ENCODE data around the gene GGNBP2. TPM values are rescaled to one million over a fixed set of nuclear protein-coding genes. Genes with fewer than 3 reads are reported as not detected.
A peak's percentile ranks its signal among the peaks of the same experiment; 100 is the strongest.

Gene GGNBP2
- total RNA-seq, 1 donor from 2014 or later: 75.4 TPM

GRCh38 chr17:36512641-36513040, 32.1 kb upstream of the GGNBP2 start:
- DNase-seq (ENCODE audit: low spot score): peak; percentile 69

- peak; percentile 64 for DNase-seq (ENCODE audit: low spot score)
Measured at GRCh38 chr17:36514856-36515255, 29.9 kb upstream of the GGNBP2 start.

DNA sequence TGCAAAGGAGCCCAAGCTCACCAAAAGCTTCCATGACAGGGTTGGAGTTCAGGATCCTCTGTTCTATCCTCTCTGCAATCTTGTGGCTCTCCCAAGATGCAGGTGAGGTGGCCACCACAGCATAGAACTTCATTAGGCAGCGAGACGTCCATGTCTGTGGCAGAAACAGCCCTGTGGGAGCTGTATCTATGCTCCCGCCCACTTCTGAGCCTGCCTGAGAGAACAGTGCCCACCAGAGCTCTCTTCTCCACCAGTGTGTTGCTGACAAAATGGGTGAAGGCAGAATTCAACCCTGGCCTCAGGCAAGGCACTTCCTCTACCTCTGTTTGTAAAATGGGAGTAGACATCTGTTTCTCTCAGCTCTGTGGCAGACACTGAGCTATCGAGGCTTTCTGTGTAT, 28.9 kb upstream of the GGNBP2 start:
- no peak for DNase-seq (ENCODE audit: low spot score)

DNA sequence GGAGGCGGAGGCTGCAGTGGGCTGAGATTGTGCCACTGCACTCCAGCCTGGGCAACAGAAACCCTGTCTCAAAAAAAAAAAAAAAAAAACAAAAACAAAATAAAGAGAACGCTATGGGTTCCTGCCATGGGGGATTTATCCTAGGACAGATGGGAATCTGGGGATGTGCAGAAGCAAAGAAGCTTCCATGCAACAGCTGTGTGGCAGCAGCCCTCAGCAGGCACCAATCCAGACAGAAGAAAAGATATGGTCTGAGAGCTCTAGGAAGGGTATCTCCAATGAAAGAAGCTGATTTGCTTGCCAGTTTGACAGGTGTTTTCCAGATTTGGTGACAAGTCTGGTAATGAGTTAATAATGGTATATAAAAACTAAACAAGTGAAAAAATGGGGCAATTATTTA, 21.6 kb upstream of the GGNBP2 start:
- DNase-seq (ENCODE audit: low spot score): no peak

- peak; percentile 59 for DNase-seq (ENCODE audit: low spot score)
Measured at GRCh38 chr17:36524428-36524876, 20.3 kb upstream of the GGNBP2 start.

- DNase-seq (ENCODE audit: low spot score): no peak
Measured at GRCh38 chr17:36525113-36525512, 19.6 kb upstream of the GGNBP2 start.

- peak; percentile 45 for DNase-seq (ENCODE audit: low spot score)
Measured at GRCh38 chr17:36525888-36526287, 18.8 kb upstream of the GGNBP2 start.

GRCh38 chr17:36527621-36528250, 17.0 kb upstream of the GGNBP2 start:
- DNase-seq (ENCODE audit: low spot score): peak; percentile 47

GRCh38 chr17:36529121-36529520, 15.6 kb upstream of the GGNBP2 start:
- DNase-seq (ENCODE audit: low spot score): no peak

DNA sequence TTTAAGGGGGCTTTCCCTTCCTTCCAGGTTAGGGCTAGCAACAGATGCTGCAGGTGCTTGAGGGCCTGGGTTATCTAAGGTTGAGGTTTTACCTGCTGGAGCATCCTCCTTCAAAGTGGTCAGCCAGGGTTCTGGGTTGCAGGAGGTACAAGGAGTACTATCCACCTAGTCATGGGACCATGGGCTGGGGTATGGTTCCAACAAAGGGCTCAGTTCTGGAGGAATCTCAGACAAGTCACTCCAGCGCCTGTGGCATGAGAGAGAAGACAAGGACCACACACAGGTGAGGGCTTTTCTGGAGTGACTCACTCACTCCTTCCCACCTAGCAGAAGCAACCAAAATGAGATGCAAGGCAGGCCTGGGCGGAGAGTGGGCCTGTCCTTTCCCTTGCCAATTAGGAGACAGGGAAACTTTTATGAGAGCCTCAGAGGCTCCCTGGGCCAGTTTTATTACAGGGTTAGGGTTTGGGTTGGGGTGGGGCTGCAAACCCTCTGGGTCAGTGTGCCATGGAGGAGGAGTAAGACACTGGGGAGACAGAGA, 12.2 kb upstream of the GGNBP2 start:
- peak; percentile 55 for DNase-seq (ENCODE audit: low spot score)

GRCh38 chr17:36533935-36534839, 10.5 kb upstream of the GGNBP2 start:
- DNase-seq (ENCODE audit: low spot score): peak; percentile 91

DNA sequence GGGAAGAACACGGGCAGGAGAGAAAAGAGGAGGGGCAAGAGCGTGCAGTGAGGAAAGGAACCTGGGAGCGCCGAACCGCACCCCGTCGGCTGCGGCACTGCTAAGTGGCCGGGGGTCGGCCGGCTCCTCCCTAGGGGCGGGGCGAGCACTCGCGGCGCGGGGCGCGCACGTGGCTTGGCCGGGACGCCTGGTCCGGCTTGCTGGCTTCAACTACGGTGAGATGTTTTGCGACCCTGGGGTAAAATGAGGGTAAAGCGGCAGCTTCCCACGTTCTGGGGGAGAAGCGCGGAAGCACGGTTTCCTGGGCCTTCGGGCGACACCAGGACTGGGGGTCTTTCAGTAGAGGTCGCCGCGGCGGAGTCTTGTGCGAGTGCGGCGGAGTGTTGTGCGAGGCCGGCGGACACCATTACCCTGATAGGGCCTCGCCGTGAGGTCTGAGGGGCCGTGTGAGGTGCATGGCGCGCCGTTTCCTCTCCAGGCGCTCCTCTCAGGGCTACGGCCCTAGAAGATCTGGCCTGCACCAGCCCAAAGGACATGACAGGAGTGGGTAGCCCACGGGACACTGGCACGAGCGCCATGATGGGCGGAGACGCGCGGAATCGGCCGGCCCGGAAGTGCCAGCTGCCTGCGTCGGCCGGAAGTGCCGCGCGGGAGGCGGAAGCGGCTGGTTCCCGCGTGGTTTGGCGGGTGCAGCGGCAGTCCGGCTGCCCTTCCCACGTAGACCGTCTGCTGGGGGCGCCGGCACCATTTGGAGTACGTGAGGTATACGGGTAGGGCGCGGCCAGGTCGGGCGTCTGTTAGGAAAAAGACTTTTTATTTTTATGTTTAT, 9.7 kb upstream of the GGNBP2 start, which contains the start of the genes MYO19 and PIGW:
Gene MYO19 (minus strand): TSS at position 29 of the 829 bp plus-strand sequence. CDS start 2,330 bp downstream, outside the sequence.
Gene PIGW (plus strand): TSS at position 148 of the 829 bp plus-strand sequence. CDS start 2,115 bp downstream, outside the sequence.
- DNase-seq (ENCODE audit: low spot score): peak; percentile 96

GRCh38 chr17:36535669-36536081, 9.0 kb upstream of the GGNBP2 start:
- no peak for DNase-seq (ENCODE audit: low spot score)

DNA sequence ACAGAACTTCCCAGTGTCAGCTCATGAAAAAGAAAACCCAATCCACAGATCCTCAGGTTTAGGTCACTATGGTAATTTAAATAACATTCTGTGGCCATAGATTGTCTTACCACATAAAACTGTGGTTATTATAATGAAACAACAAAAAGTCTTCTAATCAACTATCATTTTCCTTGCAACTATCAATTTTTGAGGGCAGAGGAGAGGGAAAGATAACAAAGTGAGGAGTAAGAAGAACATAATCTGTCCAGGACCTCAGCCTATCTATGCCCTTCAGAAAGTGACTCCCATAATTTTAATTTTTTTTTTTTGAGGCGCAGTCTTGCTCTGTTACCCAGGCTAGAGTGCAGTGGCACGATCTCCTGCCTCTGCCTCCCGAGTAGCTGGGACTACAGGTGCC, 4.0 kb upstream of the GGNBP2 start:
- no peak for DNase-seq (ENCODE audit: low spot score)

- no peak for DNase-seq (ENCODE audit: low spot score)
Measured at GRCh38 chr17:36542755-36543154, 2.0 kb upstream of the GGNBP2 start.

GRCh38 chr17:36544044-36544306, 744 bp upstream of the GGNBP2 start:
- no peak for DNase-seq (ENCODE audit: low spot score)

GRCh38 chr17:36545077-36545464, 352 bp downstream of the GGNBP2 start:
- no peak for DNase-seq (ENCODE audit: low spot score)

GRCh38 chr17:36545465-36546417, 1.0 kb downstream of the GGNBP2 start:
- peak; percentile 99 for DNase-seq (ENCODE audit: low spot score)

- DNase-seq (ENCODE audit: low spot score): no peak
Measured at GRCh38 chr17:36546418-36547093, 1.8 kb downstream of the GGNBP2 start.

DNA sequence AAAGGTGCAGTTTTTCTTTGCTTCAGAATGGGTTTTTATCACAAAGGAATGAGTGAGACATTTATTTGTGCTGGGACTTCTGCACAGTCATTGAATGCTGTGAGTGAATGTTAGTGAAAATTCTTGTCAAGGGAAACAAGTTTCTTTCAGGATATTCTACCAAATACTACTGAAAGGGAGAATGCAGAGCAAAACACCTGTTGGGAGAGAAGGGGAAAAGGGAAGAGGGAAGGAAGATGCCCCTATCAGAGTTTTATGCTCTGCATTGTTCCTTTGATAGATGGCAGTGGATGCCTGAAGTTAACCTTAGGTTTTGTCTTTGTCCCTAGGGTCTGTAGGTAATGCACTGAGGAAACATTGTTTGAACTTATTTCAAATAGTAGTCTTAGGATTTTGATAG, 3.1 kb downstream of the GGNBP2 start:
- no peak for DNase-seq (ENCODE audit: low spot score)
